ENCODE results near the gene RALGAPA2. TPM values are rescaled to one million over a fixed set of nuclear protein-coding genes. Genes with fewer than 3 reads are reported as not detected.

The RALGAPA2 gene
- polyA plus RNA-seq, 1 donor from 2014 or later = 21.8 TPM

- H4K20me1 ChIP-seq (ENCODE audit: insufficient read depth) = no peaks in the 10 kb centered on the region
- H3K4me2 ChIP-seq (ENCODE audit: low read length) = no peak overlapping the region
- no peak overlapping the region for H2AFZ ChIP-seq (ENCODE audit: low read depth, low read length)
- H3K9me2 ChIP-seq (ENCODE audit: insufficient read depth, low read length) = no peaks in the 10 kb centered on the region
- TF ChIP-seq POLR2AphosphoS5 (IDR thresholded peaks at IDR 0.05) (no peak), MXI1 (conservative IDR thresholded peaks at IDR 0.05; ENCODE audit: poor library complexity, severe bottlenecking) (no peak), TAF1 (IDR thresholded peaks at IDR 0.05; ENCODE audit: low read depth) (no peak), EZH2 (IDR thresholded peaks at IDR 0.05; ENCODE audit: borderline replicate concordance, insufficient read depth, low read length, poor library complexity, severe bottlenecking) (no peak), SMC3 (conservative IDR thresholded peaks at IDR 0.05; ENCODE audit: poor library complexity) (no peak)
- H3K9ac ChIP-seq (ENCODE audit: low read length) = no peak overlapping the region
- H3K9me3 ChIP-seq (ENCODE audit: low read length) = no peaks in the 10 kb centered on the region
- H3K27ac ChIP-seq (ENCODE audit: low read length) = no peak overlapping the region
- H3F3A ChIP-seq (ENCODE audit: insufficient read depth, low read length, poor library complexity, severe bottlenecking) = no peaks in the 10 kb centered on the region
- no peak overlapping the region for H3K4me3 ChIP-seq (ENCODE audit: low read length)
- H3K79me2 ChIP-seq (replicated peaks; ENCODE audit: insufficient read depth, low read length) = no peaks in the 10 kb centered on the region
- H3K27me3 ChIP-seq (ENCODE audit: insufficient read depth, low read depth, low read length) = no peaks in the 10 kb centered on the region
- H3K36me3 ChIP-seq (ENCODE audit: insufficient read depth, low read length) = peaks cover 6% of the 10 kb centered on the region
These were observed 141.2 kb downstream of the RALGAPA2 start for GRCh38 chr20:20571068-20571780.

- TF ChIP-seq SMC3 (conservative IDR thresholded peaks at IDR 0.05; ENCODE audit: poor library complexity) (peak; percentile 92), TAF1 (IDR thresholded peaks at IDR 0.05; ENCODE audit: low read depth) (no peak), RAD21 (conservative IDR thresholded peaks at IDR 0.05) (peak; percentile 94), POLR2AphosphoS5 (IDR thresholded peaks at IDR 0.05) (no peak), REST (IDR thresholded peaks at IDR 0.05; ENCODE audit: borderline replicate concordance) (no peak), MXI1 (conservative IDR thresholded peaks at IDR 0.05; ENCODE audit: poor library complexity, severe bottlenecking) (no peak), EZH2 (IDR thresholded peaks at IDR 0.05; ENCODE audit: borderline replicate concordance, insufficient read depth, low read length, poor library complexity, severe bottlenecking) (no peak), EP300 (conservative IDR thresholded peaks at IDR 0.05; ENCODE audit: poor library complexity, severe bottlenecking) (no peak), CTCF (IDR thresholded peaks at IDR 0.05; ENCODE audit: poor library complexity, severe bottlenecking) (peak; percentile 88)
- Histone ChIP-seq H3K9ac (ENCODE audit: low read length) (no peak overlapping the region), H3K27me3 (ENCODE audit: insufficient read depth, low read depth, low read length) (no peaks in the 10 kb centered on the region), H3K4me2 (ENCODE audit: low read length) (no peak overlapping the region), H3K27ac (ENCODE audit: low read length) (no peak overlapping the region), H3K36me3 (ENCODE audit: insufficient read depth, low read length) (peaks cover 3% of the 10 kb centered on the region), H4K20me1 (ENCODE audit: insufficient read depth) (no peaks in the 10 kb centered on the region), H3K9me3 (ENCODE audit: low read length) (no peaks in the 10 kb centered on the region), H3K4me3 (ENCODE audit: low read length) (no peak overlapping the region), H2AFZ (ENCODE audit: low read depth, low read length) (no peak overlapping the region), H3K9me2 (ENCODE audit: insufficient read depth, low read length) (no peaks in the 10 kb centered on the region), H3F3A (ENCODE audit: insufficient read depth, low read length, poor library complexity, severe bottlenecking) (no peaks in the 10 kb centered on the region), H3K79me2 (replicated peaks; ENCODE audit: insufficient read depth, low read length) (no peaks in the 10 kb centered on the region)
These were observed 143.7 kb downstream of the RALGAPA2 start for GRCh38 chr20:20568604-20569205.

Measured in neural cell (in vitro differentiated cells).